ENCODE results near the gene RASA4B.

Gene RASA4B

DNA sequence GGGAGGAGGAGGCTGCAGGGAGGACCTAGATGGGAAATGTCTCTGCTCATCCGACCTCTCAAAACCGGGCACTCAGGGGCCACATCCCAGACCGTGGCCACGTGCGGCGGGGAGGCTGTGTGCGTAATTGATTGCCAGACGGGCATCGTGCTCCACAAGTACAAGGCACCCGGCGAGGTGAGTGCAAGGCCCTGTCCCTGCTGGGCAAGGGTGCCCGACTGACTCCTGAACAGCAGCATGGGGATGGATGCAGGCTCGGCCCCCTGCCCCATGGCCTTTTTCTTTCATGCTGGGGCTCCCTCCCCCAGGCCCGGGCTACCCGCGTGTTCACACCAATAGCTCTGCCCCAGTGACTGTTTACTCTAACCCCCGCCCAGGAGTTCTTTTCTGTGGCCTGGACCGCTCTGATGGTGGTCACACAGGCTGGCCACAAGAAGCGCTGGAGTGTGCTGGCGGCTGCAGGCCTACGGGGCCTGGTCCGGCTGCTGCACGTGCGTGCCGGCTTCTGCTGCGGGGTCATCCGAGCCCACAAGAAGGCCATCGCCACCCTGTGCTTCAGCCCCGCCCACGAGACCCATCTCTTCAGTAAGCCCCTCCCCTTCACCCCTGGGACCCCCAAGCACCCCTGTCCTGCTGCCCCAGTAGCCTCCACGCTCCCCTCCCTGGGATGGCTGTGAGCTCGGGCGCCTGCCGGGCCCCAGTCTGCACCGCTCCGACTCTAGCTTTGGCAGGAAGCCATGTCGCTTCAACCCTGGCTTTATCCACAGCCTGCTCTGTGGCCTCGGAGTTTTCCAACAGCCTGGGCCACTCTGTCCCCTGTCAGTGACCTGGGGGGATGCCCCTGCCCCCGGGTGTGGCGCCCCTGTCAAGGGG is 48.9 kb downstream of the RASA4B start:
- WGBS (ENCODE audit: extremely low coverage, insufficient coverage, insufficient read length) = no CpG with 5 or more reads among the region's 40 CpGs
- Histone ChIP-seq H2BK12ac (ENCODE audit: low read length) (no peak overlapping the region), H3K9me3 (ENCODE audit: insufficient read depth, low read depth, low read length) (no peaks in the 10 kb centered on the region), H3K18ac (ENCODE audit: low read length) (no peak overlapping the region), H4K8ac (ENCODE audit: low read depth, low read length) (no peak overlapping the region), H2AK5ac (ENCODE audit: low read length) (no peak overlapping the region), H3K27ac (ENCODE audit: low read depth, low read length) (no peak overlapping the region), H2BK5ac (ENCODE audit: low read depth, low read length, poor library complexity) (no peak overlapping the region), H3K14ac (ENCODE audit: low read length) (no peak overlapping the region), H4K12ac (ENCODE audit: low read depth, low read length) (no peak overlapping the region), H3K4me1 (ENCODE audit: control insufficient read depth in 1 of 2, insufficient read depth in 2 of 2, low read length in 2 of 2) (peaks cover 3 to 10% of the 10 kb centered on the region in 2 experiments), H3K23ac (ENCODE audit: low read length) (no peak overlapping the region), H3K79me2 (ENCODE audit: control insufficient read depth, insufficient read depth, low read length, poor library complexity) (peaks cover 11% of the 10 kb centered on the region), H3K4ac (ENCODE audit: low read depth, low read length) (no peak overlapping the region), H3K27me3 (ENCODE audit: insufficient read depth, low read length) (no peaks in the 10 kb centered on the region), H3K4me3 (ENCODE audit: low read depth, low read length) (no peak overlapping the region), H2BK120ac (ENCODE audit: insufficient read depth, low read length, poor library complexity) (no peak overlapping the region), H3K36me3 (ENCODE audit: control insufficient read depth in 1 of 2, insufficient read depth in 2 of 2, low read length in 2 of 2) (peaks cover 47 to 58% of the 10 kb centered on the region in 2 experiments), H3K9ac (ENCODE audit: low read length) (no peak overlapping the region), H4K91ac (ENCODE audit: low read depth, low read length) (no peak overlapping the region), H3K79me1 (ENCODE audit: low read length) (peaks cover 7% of the 10 kb centered on the region), H2AFZ (ENCODE audit: insufficient read depth, low read length, poor library complexity) (no peak overlapping the region), H3K4me2 (ENCODE audit: low read length) (no peak overlapping the region)
- DNase-seq = no peak

GRCh38 chr7:102467581-102468477 is 49.7 kb downstream of the RASA4B start:
- Histone ChIP-seq H3K4me1 (ENCODE audit: control insufficient read depth in 1 of 2, insufficient read depth in 2 of 2, low read length in 2 of 2) (peaks cover 3 to 12% of the 10 kb centered on the region in 2 experiments), H3K4me3 (ENCODE audit: low read depth, low read length) (no peak overlapping the region), H2BK120ac (ENCODE audit: insufficient read depth, low read length, poor library complexity) (no peak overlapping the region), H3K9me3 (ENCODE audit: insufficient read depth, low read depth, low read length) (no peaks in the 10 kb centered on the region), H2BK5ac (ENCODE audit: low read depth, low read length, poor library complexity) (no peak overlapping the region), H3K18ac (ENCODE audit: low read length) (no peak overlapping the region), H4K8ac (ENCODE audit: low read depth, low read length) (no peak overlapping the region), H3K79me2 (ENCODE audit: control insufficient read depth, insufficient read depth, low read length, poor library complexity) (peaks cover 11% of the 10 kb centered on the region), H2AFZ (ENCODE audit: insufficient read depth, low read length, poor library complexity) (no peak overlapping the region), H3K9ac (ENCODE audit: low read length) (no peak overlapping the region), H3K27ac (ENCODE audit: low read depth, low read length) (no peak overlapping the region), H3K14ac (ENCODE audit: low read length) (no peak overlapping the region), H3K36me3 (ENCODE audit: control insufficient read depth in 1 of 2, insufficient read depth in 2 of 2, low read length in 2 of 2) (peaks cover 38 to 49% of the 10 kb centered on the region in 2 experiments), H2BK12ac (ENCODE audit: low read length) (no peak overlapping the region), H4K12ac (ENCODE audit: low read depth, low read length) (no peak overlapping the region), H4K91ac (ENCODE audit: low read depth, low read length) (no peak overlapping the region), H3K4me2 (ENCODE audit: low read length) (no peak overlapping the region), H3K27me3 (ENCODE audit: insufficient read depth, low read length) (no peaks in the 10 kb centered on the region), H3K23ac (ENCODE audit: low read length) (no peak overlapping the region), H3K4ac (ENCODE audit: low read depth, low read length) (no peak overlapping the region), H2AK5ac (ENCODE audit: low read length) (no peak overlapping the region), H3K79me1 (ENCODE audit: low read length) (peaks cover 7% of the 10 kb centered on the region)
- no CpG with 5 or more reads among the region's 24 CpGs for WGBS (ENCODE audit: extremely low coverage, insufficient coverage, insufficient read length)
- no peak for DNase-seq

DNA sequence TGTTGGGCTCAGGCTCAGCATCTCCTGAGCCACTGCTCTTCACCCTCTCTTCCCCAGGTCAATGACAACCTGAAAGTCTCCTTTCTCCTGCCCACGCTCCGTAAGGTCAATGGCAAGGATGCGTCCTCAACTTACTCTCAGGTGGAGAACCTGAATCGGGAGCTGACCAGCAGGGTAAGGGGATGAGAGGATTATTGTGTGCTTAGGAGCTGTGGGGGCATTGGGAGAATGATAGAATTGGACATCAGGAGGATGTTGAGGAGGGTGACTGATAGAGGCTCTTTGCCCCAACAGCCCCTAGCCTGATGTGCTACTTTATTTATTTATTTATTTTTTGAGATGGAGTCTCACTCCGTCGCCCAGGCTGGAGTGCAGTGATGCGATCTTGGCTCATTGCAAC is 51.5 kb downstream of the RASA4B start:
- Histone ChIP-seq H3K4me1 (ENCODE audit: control insufficient read depth in 1 of 2, insufficient read depth in 2 of 2, low read length in 2 of 2) (peaks cover 3 to 12% of the 10 kb centered on the region in 2 experiments), H3K27ac (ENCODE audit: low read depth, low read length) (no peak overlapping the region), H2BK5ac (ENCODE audit: low read depth, low read length, poor library complexity) (no peak overlapping the region), H2BK120ac (ENCODE audit: insufficient read depth, low read length, poor library complexity) (no peak overlapping the region), H3K27me3 (ENCODE audit: insufficient read depth, low read length) (no peaks in the 10 kb centered on the region), H3K14ac (ENCODE audit: low read length) (no peak overlapping the region), H3K4me2 (ENCODE audit: low read length) (peak overlapping the region; percentile 69), H3K9me3 (ENCODE audit: insufficient read depth, low read depth, low read length) (no peaks in the 10 kb centered on the region), H3K79me1 (ENCODE audit: low read length) (peaks cover 7% of the 10 kb centered on the region), H3K18ac (ENCODE audit: low read length) (no peak overlapping the region), H4K12ac (ENCODE audit: low read depth, low read length) (no peak overlapping the region), H2BK12ac (ENCODE audit: low read length) (no peak overlapping the region), H2AFZ (ENCODE audit: insufficient read depth, low read length, poor library complexity) (no peak overlapping the region), H3K23ac (ENCODE audit: low read length) (no peak overlapping the region), H3K36me3 (ENCODE audit: control insufficient read depth in 1 of 2, insufficient read depth in 2 of 2, low read length in 2 of 2) (peaks cover 29 to 34% of the 10 kb centered on the region in 2 experiments), H3K4me3 (ENCODE audit: low read depth, low read length) (no peak overlapping the region), H3K4ac (ENCODE audit: low read depth, low read length) (no peak overlapping the region), H3K79me2 (ENCODE audit: control insufficient read depth, insufficient read depth, low read length, poor library complexity) (peaks cover 11% of the 10 kb centered on the region), H4K8ac (ENCODE audit: low read depth, low read length) (no peak overlapping the region), H4K91ac (ENCODE audit: low read depth, low read length) (no peak overlapping the region), H3K9ac (ENCODE audit: low read length) (no peak overlapping the region), H2AK5ac (ENCODE audit: low read length) (no peak overlapping the region)
- no peak for DNase-seq
- WGBS (ENCODE audit: extremely low coverage, insufficient coverage, insufficient read length) = no CpG with 5 or more reads among the region's 7 CpGs

DNA sequence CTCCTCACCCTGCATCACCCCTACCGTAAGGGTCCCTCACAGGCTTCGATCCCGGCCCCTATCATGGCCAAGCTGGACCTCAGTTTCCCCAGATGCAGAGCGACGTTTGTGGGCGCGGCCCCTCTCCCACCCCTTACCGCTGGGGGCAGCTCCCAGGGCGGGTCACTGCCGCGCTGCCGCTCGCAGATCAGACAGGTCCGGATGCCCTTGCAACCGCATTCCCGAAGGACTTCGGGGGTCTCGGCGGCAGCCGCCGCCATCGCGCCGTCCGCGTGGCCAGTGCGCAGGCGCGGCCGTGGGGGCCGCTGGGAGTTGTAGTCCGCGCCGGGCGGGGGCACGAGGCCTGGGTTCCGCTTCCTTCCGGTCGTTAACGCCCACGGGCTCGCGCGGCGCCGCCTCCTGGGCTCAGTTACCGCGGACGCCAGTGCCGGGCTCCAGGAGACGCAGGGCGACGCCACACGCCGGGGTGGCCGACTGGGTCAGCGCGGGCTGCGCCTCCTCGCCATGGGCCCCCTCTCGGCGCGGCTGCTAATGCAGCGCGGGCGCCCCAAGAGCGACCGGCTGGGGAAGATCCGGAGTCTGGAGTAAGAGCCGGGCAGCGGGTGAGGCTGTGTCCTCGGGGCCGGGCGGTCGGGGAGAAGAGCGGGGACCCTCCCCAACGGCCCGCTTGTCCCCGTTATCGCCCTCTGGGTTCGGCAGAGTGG is 52.8 kb downstream of the RASA4B start, which contains the start of the genes ALKBH4 and LRWD1:
Gene ALKBH4, minus strand, starts transcription at position 287 of the 704 bp plus-strand sequence. Its CDS starts 27 bp downstream, at position 260.
Gene LRWD1, plus strand, starts transcription at position 408 of the 704 bp plus-strand sequence. Its CDS starts 97 bp downstream, at position 505.
- peak within 1 kb of the TSS; percentile 92 for H3K14ac ChIP-seq (ENCODE audit: low read length)
- peak within 1 kb of the TSS; percentile 61 for H2AK5ac ChIP-seq (ENCODE audit: low read length)
- no peaks in the 10 kb centered on the region for H3K9me3 ChIP-seq (ENCODE audit: insufficient read depth, low read depth, low read length)
- H2AFZ ChIP-seq (ENCODE audit: insufficient read depth, low read length, poor library complexity) = peak within 1 kb of the TSS; percentile 99
- no peaks in the 10 kb centered on the region for H3K27me3 ChIP-seq (ENCODE audit: insufficient read depth, low read length)
- H3K27ac ChIP-seq (ENCODE audit: low read depth, low read length) = no peak within 1 kb of the TSS
- peak within 1 kb of the TSS; percentile 60 for H2BK120ac ChIP-seq (ENCODE audit: insufficient read depth, low read length, poor library complexity)
- peak within 1 kb of the TSS; percentile 100 for H4K8ac ChIP-seq (ENCODE audit: low read depth, low read length)
- peak within 1 kb of the TSS; percentile 95 for H4K91ac ChIP-seq (ENCODE audit: low read depth, low read length)
- peaks cover 3 to 12% of the 10 kb centered on the region in 2 experiments for H3K4me1 ChIP-seq (ENCODE audit: control insufficient read depth in 1 of 2, insufficient read depth in 2 of 2, low read length in 2 of 2)
- H3K4me3 ChIP-seq (ENCODE audit: low read depth, low read length) = peak within 1 kb of the TSS; percentile 93
- no CpG with 5 or more reads among the region's 81 CpGs for whole genome bisulfite sequencing (ENCODE audit: extremely low coverage, insufficient coverage, insufficient read length)
- H3K23ac ChIP-seq (ENCODE audit: low read length) = no peak within 1 kb of the TSS
- H3K4ac ChIP-seq (ENCODE audit: low read depth, low read length) = peak within 1 kb of the TSS; percentile 88
- peak within 1 kb of the TSS; percentile 90 for H3K9ac ChIP-seq (ENCODE audit: low read length)
- peaks cover 7% of the 10 kb centered on the region for H3K79me1 ChIP-seq (ENCODE audit: low read length)
- H3K36me3 ChIP-seq (ENCODE audit: control insufficient read depth in 1 of 2, insufficient read depth in 2 of 2, low read length in 2 of 2) = peaks cover 25% of the 10 kb centered on the region in 2 experiments
- H2BK12ac ChIP-seq (ENCODE audit: low read length) = no peak within 1 kb of the TSS
- peak within 1 kb of the TSS; percentile 69 for H3K4me2 ChIP-seq (ENCODE audit: low read length)
- peak; percentile 93 to 96 for DNase-seq
- H3K79me2 ChIP-seq (ENCODE audit: control insufficient read depth, insufficient read depth, low read length, poor library complexity) = peaks cover 11% of the 10 kb centered on the region
- H4K12ac ChIP-seq (ENCODE audit: low read depth, low read length) = peak within 1 kb of the TSS; percentile 74
- peak within 1 kb of the TSS; percentile 39 for H2BK5ac ChIP-seq (ENCODE audit: low read depth, low read length, poor library complexity)
- H3K18ac ChIP-seq (ENCODE audit: low read length) = peak within 1 kb of the TSS; percentile 66
